GM13977 (cell line): ENCODE results near the gene C1GALT1C1.
"Not testable (repeated sequence)": the region's sequence is repeated elsewhere in the genome, so short reads cannot be mapped to it uniquely, and the experiment has no call there.

ENCODE experiments used
- DNase-seq: peaks from one replicate; pipeline ENCODE4 v3.0.0; 2012; ENCODE audit warnings: low spot score
- in situ Hi-C: fragments of 300-500 bp; cut with MboI; formaldehyde crosslinking; loops from one replicate; pipeline ENCODE4 v1.12.0; 2022; ENCODE audit warnings: low sequenced_read_pairs, low pct_unique_long_range_greater_than_20kb, mixed read lengths, inconsistent platforms; ENCODE audit not compliant: unreplicated experiment
- TF ChIP-seq, protein P1 (sequence below): IDR thresholded peaks from 2 replicates; pipeline ENCODE4 v1.5.1; 2012; ENCODE audit warnings: mild to moderate bottlenecking, control low read depth; ENCODE audit not compliant: insufficient read depth; ENCODE audit errors: extremely low read depth, missing control alignments

C1GALT1C1 gene

DNA sequence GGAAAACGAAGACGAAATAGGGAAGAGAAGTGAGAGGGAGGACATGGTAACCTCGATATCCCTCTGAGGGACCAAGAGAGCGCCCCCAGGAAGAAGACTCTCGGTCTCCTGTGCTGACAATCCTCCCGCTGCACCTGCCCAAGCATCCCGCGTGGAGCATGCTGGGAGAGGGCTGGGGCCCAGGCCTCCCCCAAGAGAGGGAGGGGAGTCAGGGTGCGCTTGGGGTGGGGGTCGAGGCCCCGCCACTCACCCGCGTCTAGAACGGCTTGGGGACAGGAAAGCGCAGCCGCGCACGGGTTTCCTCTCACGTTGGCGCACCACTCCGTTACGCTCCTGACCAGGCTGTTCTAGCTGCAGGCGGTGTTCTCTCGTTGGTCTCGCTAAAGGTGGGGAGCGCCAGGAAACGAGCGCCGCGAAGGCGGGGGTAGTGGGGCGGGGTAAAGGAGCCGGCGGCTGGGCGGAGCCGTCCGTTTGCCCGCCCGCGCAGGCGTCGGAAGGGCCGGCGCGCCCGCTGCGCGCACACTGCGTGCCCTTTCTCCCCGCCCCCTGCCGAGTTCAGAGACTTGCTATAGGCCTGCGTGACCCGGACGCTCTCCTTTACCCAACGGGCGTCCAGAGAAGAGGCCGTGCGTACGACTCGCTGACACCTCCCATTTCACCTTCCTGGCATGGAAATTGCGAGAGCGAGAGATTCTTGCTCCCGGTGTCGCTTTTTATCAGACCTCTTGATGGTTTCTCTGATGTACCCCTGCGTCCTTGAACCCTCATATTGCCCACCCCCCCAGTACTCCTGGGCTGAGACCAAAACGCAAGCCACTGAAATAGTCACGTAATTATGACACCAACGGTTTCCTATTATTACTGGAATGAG is at the start of gene C1GALT1C1:
C1GALT1C1 (minus strand) TSS at position 388 of the 871 bp plus-strand sequence. CDS start 2,888 bp downstream, outside the sequence.
- in situ Hi-C loops, result no loop called here
- TF ChIP-seq, protein P1, sequence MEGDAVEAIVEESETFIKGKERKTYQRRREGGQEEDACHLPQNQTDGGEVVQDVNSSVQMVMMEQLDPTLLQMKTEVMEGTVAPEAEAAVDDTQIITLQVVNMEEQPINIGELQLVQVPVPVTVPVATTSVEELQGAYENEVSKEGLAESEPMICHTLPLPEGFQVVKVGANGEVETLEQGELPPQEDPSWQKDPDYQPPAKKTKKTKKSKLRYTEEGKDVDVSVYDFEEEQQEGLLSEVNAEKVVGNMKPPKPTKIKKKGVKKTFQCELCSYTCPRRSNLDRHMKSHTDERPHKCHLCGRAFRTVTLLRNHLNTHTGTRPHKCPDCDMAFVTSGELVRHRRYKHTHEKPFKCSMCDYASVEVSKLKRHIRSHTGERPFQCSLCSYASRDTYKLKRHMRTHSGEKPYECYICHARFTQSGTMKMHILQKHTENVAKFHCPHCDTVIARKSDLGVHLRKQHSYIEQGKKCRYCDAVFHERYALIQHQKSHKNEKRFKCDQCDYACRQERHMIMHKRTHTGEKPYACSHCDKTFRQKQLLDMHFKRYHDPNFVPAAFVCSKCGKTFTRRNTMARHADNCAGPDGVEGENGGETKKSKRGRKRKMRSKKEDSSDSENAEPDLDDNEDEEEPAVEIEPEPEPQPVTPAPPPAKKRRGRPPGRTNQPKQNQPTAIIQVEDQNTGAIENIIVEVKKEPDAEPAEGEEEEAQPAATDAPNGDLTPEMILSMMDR, result no peak
- DNase-seq, result peak; percentile 79

DNA sequence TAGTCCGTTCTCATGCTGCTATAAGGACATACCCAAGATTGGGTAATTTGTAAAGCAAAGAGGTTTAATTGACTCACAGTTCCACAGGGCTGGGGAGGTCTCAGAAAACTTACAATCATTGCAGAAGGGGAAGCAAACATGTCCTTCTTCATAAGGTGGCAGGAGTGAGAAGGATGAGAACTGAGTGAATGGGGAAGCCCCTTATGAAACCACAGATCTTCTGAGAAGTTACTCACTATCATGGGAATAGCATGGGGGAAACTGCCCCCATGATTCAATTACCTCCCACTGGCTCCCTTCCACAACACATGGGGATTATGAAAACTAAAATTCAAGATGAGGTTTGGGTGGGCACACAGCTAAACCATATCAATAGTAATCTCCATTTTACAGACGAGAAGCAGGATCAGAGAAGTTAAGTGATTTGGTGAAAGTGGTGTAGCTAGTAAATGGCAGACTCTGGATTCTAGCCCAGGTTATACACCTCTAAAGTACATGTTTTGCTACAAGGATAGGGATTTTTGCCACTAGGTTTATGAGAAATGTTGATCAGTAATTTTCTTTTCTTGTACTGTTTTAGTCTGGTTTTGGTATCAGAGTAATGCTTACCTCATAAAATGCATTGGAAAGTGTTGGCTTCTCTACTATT is 47.3 kb upstream of the C1GALT1C1 start:
- DNase-seq, result no peak
- in situ Hi-C loops, result no loop called here
- TF ChIP-seq, protein P1, result no peak

DNA sequence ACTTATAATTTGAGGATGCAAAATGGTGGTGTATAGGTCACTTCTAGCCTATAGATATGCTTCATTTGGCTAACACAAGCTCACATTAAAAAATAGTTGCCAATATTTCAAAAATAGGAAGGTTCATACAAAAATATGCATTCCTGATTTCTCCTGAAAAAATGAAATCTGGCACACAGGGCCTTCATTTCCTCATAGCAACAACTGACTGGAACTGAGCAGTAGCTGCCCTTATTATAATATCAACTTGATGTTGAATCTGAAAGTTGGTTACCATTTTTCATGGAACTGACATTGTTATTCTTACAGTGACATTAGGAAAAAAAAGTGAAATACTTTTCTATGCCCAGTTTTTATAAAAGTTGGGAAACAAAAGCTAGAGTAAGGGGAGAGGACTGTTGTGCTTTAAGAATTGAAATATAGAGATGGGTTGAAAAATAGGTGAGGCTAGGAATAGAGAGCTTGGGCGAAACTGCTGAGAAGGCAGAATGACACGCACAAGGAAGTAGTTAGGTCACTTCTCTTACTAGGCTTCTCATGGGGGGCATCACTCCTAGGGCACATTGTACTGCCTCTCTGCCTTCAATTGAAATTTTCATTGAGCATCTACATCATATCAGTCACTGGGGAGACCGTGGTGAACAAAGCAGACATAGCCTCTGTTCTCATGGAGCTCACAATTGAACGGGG is 43.1 kb upstream of the C1GALT1C1 start:
- no peak for DNase-seq
- TF ChIP-seq, protein P1, result no peak
- in situ Hi-C loops, result no loop called here

DNA sequence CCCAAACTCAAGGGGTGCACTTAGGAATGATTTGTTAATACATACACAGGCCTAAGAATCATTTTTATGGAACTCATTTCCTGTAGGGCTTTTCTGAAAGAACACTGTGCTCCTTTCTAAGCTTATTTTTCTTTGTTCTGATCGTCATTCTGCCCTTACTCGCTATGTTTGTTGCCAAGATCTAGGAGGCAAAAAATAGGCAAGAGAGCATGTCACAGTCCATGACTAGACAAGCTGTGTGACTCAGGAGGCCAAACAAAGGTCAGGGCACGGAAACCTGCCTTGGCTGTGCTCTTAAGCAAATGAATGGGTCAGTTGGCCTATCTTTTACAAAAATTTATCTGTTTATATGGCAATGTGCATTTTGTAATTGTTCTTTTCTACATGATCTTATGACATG is 42.5 kb upstream of the C1GALT1C1 start:
- in situ Hi-C loops, result no loop called here
- TF ChIP-seq, protein P1, result no peak
- DNase-seq, result no peak

DNA sequence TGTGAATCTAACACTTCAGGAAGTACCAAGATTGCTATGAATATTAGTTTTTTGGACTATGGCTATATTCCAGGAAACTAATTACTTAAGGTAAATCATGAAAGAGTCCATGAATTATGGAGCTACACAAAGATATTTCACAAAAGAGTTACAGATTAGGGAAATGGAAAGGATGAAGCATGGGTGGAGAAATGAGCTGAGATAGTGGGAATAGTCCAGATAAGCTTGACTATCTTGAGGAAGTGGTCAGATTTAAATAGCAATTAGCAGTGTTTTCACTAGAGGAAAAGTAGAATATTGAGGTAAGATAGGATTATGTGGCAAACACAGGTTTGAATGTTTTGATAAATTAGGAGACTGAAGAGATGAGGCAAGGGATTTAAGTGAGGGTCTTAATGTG is 42.1 kb upstream of the C1GALT1C1 start:
- no peak for DNase-seq
- TF ChIP-seq, protein P1, result no peak
- in situ Hi-C loops, result no loop called here

DNA sequence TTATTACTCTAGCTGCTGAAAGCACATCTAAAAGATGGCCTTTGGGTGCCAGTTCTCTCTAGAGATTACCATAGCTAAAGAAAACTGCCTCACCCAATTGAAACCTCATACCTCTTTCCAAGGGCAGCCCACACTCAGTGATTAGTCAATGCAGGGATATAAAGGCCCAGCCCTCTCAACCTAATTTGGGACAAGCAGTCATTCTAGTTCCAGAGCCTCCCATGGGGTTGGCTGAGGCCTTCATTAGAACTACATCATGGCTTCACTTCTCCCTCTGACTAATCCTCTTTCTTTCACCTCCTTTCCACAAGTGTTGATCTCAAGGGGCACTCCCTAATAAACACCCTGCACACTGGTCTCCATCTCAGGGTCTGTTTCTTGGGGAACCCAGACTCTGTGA is 38.5 kb upstream of the C1GALT1C1 start:
- DNase-seq, result no peak
- TF ChIP-seq, protein P1, result no peak
- in situ Hi-C loops, result no loop called here

DNA sequence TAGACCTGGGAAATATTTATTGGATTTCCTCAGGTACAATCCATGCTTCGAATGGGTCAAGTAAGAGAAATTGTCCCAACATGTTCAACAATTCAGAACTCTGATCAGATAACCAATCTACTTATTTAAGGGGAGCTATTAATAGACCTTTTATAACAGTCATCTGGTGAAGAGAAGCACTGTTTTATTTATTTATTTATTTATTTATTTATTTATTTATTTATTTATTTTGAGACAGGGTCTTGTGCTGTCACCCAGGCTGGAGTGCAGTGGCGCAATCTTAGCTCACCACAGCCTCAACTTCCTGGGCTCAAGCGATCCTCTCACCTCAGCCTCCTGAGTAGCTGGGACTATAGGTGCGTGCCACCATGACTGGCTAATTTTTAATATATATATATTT is 34.7 kb upstream of the C1GALT1C1 start:
- in situ Hi-C loops, result not testable (repeated sequence)

More for the DNA sequence above, 34.7 kb upstream of the C1GALT1C1 start:
- DNase-seq, result not testable (repeated sequence)
